ENCODE data around the gene C2CD4C.

GRCh38 chr19:388691-389090, 20.3 kb downstream of the C2CD4C start:
- TF ChIP-seq, protein P1, sequence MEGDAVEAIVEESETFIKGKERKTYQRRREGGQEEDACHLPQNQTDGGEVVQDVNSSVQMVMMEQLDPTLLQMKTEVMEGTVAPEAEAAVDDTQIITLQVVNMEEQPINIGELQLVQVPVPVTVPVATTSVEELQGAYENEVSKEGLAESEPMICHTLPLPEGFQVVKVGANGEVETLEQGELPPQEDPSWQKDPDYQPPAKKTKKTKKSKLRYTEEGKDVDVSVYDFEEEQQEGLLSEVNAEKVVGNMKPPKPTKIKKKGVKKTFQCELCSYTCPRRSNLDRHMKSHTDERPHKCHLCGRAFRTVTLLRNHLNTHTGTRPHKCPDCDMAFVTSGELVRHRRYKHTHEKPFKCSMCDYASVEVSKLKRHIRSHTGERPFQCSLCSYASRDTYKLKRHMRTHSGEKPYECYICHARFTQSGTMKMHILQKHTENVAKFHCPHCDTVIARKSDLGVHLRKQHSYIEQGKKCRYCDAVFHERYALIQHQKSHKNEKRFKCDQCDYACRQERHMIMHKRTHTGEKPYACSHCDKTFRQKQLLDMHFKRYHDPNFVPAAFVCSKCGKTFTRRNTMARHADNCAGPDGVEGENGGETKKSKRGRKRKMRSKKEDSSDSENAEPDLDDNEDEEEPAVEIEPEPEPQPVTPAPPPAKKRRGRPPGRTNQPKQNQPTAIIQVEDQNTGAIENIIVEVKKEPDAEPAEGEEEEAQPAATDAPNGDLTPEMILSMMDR (IDR thresholded peaks at IDR 0.05; ENCODE audit: extremely low read depth in 1 of 2, insufficient read depth in 1 of 2, low read depth in 1 of 2, low read length in 2 of 2), result no peak
- TF ChIP-seq POLR2AphosphoS5 (IDR thresholded peaks at IDR 0.05; ENCODE audit: insufficient read depth, low read depth, low read length), result no peak
- TF ChIP-seq POLR2A (IDR thresholded peaks at IDR 0.05; ENCODE audit: low read depth, low read length), result no peak

Data from endothelial cell of umbilical vein (primary cell).